ENCODE data around the gene CBARP.

DNA sequence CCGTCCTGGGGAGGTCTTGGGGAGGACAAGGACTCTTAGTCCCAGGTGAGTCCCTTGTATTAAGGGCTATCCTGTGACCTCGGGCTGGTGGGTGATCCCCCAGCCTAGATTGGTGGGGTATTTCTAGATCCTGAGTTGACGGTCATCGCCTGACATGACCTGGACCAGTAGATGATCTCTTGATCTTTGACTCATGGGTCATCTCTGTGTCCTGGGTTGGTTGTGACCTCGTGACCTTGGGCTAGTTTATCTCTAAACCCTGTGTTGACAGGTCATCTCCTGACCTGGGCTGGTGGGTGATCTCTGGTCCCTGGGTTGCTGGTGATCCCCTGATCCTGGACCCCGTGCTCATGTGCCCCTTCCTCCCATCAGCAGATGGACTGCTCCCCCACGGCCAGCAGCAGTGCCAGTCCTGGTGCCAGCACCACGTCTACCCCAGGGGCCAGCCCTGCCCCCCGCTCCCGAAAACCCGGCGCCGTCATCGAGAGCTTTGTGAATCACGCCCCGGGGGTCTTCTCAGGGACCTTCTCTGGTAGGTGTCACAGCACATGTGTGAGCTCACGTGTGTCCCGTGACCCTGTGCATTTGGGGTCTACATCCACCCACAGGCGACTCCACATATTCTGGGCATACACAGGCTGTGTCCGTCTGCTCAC is 16.9 kb upstream of the CBARP start:
- TF ChIP-seq, protein P1, sequence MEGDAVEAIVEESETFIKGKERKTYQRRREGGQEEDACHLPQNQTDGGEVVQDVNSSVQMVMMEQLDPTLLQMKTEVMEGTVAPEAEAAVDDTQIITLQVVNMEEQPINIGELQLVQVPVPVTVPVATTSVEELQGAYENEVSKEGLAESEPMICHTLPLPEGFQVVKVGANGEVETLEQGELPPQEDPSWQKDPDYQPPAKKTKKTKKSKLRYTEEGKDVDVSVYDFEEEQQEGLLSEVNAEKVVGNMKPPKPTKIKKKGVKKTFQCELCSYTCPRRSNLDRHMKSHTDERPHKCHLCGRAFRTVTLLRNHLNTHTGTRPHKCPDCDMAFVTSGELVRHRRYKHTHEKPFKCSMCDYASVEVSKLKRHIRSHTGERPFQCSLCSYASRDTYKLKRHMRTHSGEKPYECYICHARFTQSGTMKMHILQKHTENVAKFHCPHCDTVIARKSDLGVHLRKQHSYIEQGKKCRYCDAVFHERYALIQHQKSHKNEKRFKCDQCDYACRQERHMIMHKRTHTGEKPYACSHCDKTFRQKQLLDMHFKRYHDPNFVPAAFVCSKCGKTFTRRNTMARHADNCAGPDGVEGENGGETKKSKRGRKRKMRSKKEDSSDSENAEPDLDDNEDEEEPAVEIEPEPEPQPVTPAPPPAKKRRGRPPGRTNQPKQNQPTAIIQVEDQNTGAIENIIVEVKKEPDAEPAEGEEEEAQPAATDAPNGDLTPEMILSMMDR (IDR thresholded peaks at IDR 0.05), result no peak
- TF ChIP-seq EP300 (IDR thresholded peaks at IDR 0.05) (no peak), POLR2A (IDR thresholded peaks at IDR 0.05) (no peak)

All from upper lobe of left lung (tissue), 4 donors.